Hair follicle dermal papilla cell (primary cell): ENCODE results near the gene PLPPR2. TPM values are rescaled to one million over a fixed set of nuclear protein-coding genes. Genes with fewer than 3 reads are reported as not detected.

Experiments
- small RNA-seq: library from RNA; depleted of rRNA; stranded (forward); fragments of <200 nt; gene quantifications from one replicate; pipeline ENCODE3, GENCODE V24; 2012
- total RNA-seq: library from RNA; depleted of rRNA; stranded (reverse); fragments of >200 nt; gene quantifications from 2 replicates; pipeline ENCODE4 v1.2.3, GENCODE V29; 2012

Gene PLPPR2
- total RNA-seq = 24.2 and 26.5 TPM in 2 replicates

GRCh38 chr19:11355160-11356073 is at the start of gene PLPPR2:
Gene PLPPR2 (plus strand): TSS chr19:11355432. CDS start chr19:11357674, 2,242 bp downstream.

GRCh38 chr19:11339254-11340098 is 15.8 kb upstream of the PLPPR2 start, which contains the start of gene RAB3D:
Gene RAB3D (minus strand): TSS chr19:11339657. CDS start chr19:11337399, 2,258 bp downstream.

GRCh38 chr19:11346104-11346940 is 8.9 kb upstream of the PLPPR2 start, which contains the start of the genes CCDC159 and TMEM205:
Gene CCDC159 (plus strand): TSS chr19:11346519. CDS start chr19:11346607, 88 bp downstream.
Gene TMEM205 (minus strand): TSS chr19:11346268. CDS start chr19:11345619, 649 bp downstream.

GRCh38 chr19:11374433-11375142 is 19.4 kb downstream of the PLPPR2 start, which contains the start of gene SWSAP1:
Gene SWSAP1 (plus strand): TSS chr19:11374666. CDS start chr19:11374681, 15 bp downstream.

Small RNA genes lying within 50 kb of the gene (small RNA-seq; reads per million reads assigned to genes)
- not detected for gene RF00019

Other genes with a start within 250 kb of the PLPPR2 start
- gene SPC24, start 199.7 kb upstream of the PLPPR2 start, total RNA-seq = 4.2 and 9.0 TPM in 2 replicates
- 378 and 380 TPM in 2 replicates for gene KANK2, start 157.9 kb upstream of the PLPPR2 start, total RNA-seq
- gene ANGPTL8, start 115.8 kb upstream of the PLPPR2 start, total RNA-seq = not detected in 2 replicates
- 15.9 and 19.3 TPM in 2 replicates for gene DOCK6, start 92.9 kb upstream of the PLPPR2 start, total RNA-seq
- not detected in 2 replicates for gene TSPAN16, start 59.3 kb upstream of the PLPPR2 start, total RNA-seq
- 23.7 and 24.3 TPM in 2 replicates for gene RAB3D, start 15.8 kb upstream of the PLPPR2 start, total RNA-seq
- 51.1 and 82.2 TPM in 2 replicates for gene TMEM205, start 9.2 kb upstream of the PLPPR2 start, total RNA-seq
- gene CCDC159, start 8.9 kb upstream of the PLPPR2 start, total RNA-seq = 6.1 and 10.5 TPM in 2 replicates
- gene SWSAP1, start 19.2 kb downstream of the PLPPR2 start, total RNA-seq = 0.97 TPM in 2 replicates
- gene EPOR, start 28.9 kb downstream of the PLPPR2 start, total RNA-seq = 2.3 and 2.8 TPM in 2 replicates
- 0.16 and 1.6 TPM in 2 replicates for gene RGL3, start 63.9 kb downstream of the PLPPR2 start, total RNA-seq
- gene ODAD3, start 79.7 kb downstream of the PLPPR2 start, total RNA-seq = 0.32 and 0.36 TPM in 2 replicates
- gene PRKCSH, start 80.2 kb downstream of the PLPPR2 start, total RNA-seq = 131 and 134 TPM in 2 replicates
- gene ELAVL3, start 125.6 kb downstream of the PLPPR2 start, total RNA-seq = 0.73 TPM in 1 of 2 replicates, not detected in the other
- gene ZNF653, start 150.4 kb downstream of the PLPPR2 start, total RNA-seq = 5.2 and 6.8 TPM in 2 replicates
- 28.8 and 33.6 TPM in 2 replicates for gene ECSIT, start 173.7 kb downstream of the PLPPR2 start, total RNA-seq
- gene CNN1, start 183.4 kb downstream of the PLPPR2 start, total RNA-seq = 8.4 and 13.2 TPM in 2 replicates
- 30.8 TPM in 2 replicates for gene ELOF1, start 203.8 kb downstream of the PLPPR2 start, total RNA-seq
- 0.61 and 1.3 TPM in 2 replicates for gene ACP5, start 222.2 kb downstream of the PLPPR2 start, total RNA-seq
- gene ZNF627, start 242.1 kb downstream of the PLPPR2 start, total RNA-seq = 13.5 and 19.0 TPM in 2 replicates